SK-N-SH (cell line): ENCODE results near the gene ACACB. TPM values are rescaled to one million over a fixed set of nuclear protein-coding genes. Genes with fewer than 3 reads are reported as not detected.

Experiments
- CTCF ChIA-PET: fragments of 300-600, 350-600 bp; formaldehyde crosslinking; extraction: SDS; loops from one replicate; lab custom pipeline; 2021; lab: Yijun Ruan, JAX
- POLR2A ChIA-PET: fragments of 350-600 bp; sonication (Branson Sonifier 250); formaldehyde crosslinking; extraction: SDS; loops from one replicate; lab custom pipeline; 2020; ENCODE audit warnings: antibody characterized with exemption, inconsistent platforms; lab: Yijun Ruan, JAX
- DNase-seq: peaks from one replicate; pipeline ENCODE4 v3.0.0; 2012
- H2AFZ ChIP-seq: fragments of 200-600 bp; sonication (generic); 2 replicates; pipeline ENCODE4 v1.8.1; 2016; ENCODE audit warnings: antibody characterized with exemption, mild to moderate bottlenecking, low read depth
- H3F3A ChIP-seq: fragments of 200-600 bp; sonication (generic); replicated peaks from 2 replicates; pipeline ENCODE3; 2016; ENCODE audit warnings: antibody characterized with exemption, mild to moderate bottlenecking; ENCODE audit not compliant: insufficient read depth
- H3K27ac ChIP-seq, 2 experiments: fragments of 200-500 bp in 1 of 2; fragments of 200-600 bp in 1 of 2; sonication (Bioruptor generic) in 1 of 2; sonication (generic), shearing (Covaris generic) in 1 of 2; 2 replicates each; pipeline versions ENCODE4 v1.5.1 to v1.6.1; 2014 to 2016; ENCODE audit warnings: low read depth in 2 of 2, inconsistent platforms in 1 of 2, low read length in 1 of 2, mild to moderate bottlenecking in 1 of 2, mixed read lengths in 1 of 2
- H3K27me3 ChIP-seq: fragments of 200-600 bp; sonication (generic), shearing (Covaris generic); 2 replicates; pipeline ENCODE4 v1.6.1; 2016; ENCODE audit warnings: mixed run types; ENCODE audit not compliant: insufficient read depth
- H3K36me3 ChIP-seq, 2 experiments: fragments of 200-500 bp in 1 of 2; fragments of 200-600 bp in 1 of 2; sonication (Bioruptor generic) in 1 of 2; sonication (generic) in 1 of 2; replicated peaks in 1 of 2; 2 replicates each; pipeline versions ENCODE3 to v1.5.1; 2014 to 2016; ENCODE audit warnings: low read length in 1 of 2, mild to moderate bottlenecking in 1 of 2; ENCODE audit not compliant: insufficient read depth in 2 of 2, control insufficient read depth in 1 of 2
- H3K4me1 ChIP-seq, 2 experiments: fragments of 200-500 bp in 1 of 2; fragments of 200-600 bp in 1 of 2; sonication (Bioruptor generic) in 1 of 2; sonication (generic), shearing (Covaris generic) in 1 of 2; 2 replicates each; pipeline versions ENCODE4 v1.5.1 to v1.6.1; 2014 to 2016; ENCODE audit warnings: low read depth in 1 of 2, low read length in 1 of 2, mixed run types in 1 of 2; ENCODE audit not compliant: insufficient read depth in 2 of 2, control insufficient read depth in 1 of 2
- H3K4me2 ChIP-seq: fragments of 200-600 bp; sonication (generic), shearing (Covaris generic); 2 replicates; pipeline ENCODE4 v1.6.1; 2017; ENCODE audit warnings: mixed run types
- H3K4me3 ChIP-seq, 2 experiments: fragments of 200-500 bp in 1 of 2; fragments of 200-600 bp in 1 of 2; sonication (Bioruptor generic) in 1 of 2; sonication (generic), shearing (Covaris generic) in 1 of 2; 2 replicates each; pipeline versions ENCODE4 v1.5.1 to v1.8.1; 2014 to 2016; ENCODE audit warnings: low read depth in 2 of 2, inconsistent platforms in 1 of 2, low read length in 1 of 2, mild to moderate bottlenecking in 1 of 2, mixed read lengths in 1 of 2, moderate library complexity in 1 of 2
- H3K79me2 ChIP-seq: fragments of 200-600 bp; sonication (generic); 2 replicates; pipeline ENCODE4 v1.8.1; 2017; ENCODE audit warnings: mild to moderate bottlenecking; ENCODE audit not compliant: insufficient read depth
- H3K9ac ChIP-seq: fragments of 200-600 bp; sonication (generic); 2 replicates; pipeline ENCODE4 v1.6.1; 2017; ENCODE audit warnings: mixed run types
- H3K9me2 ChIP-seq: fragments of 200-600 bp; sonication (generic); 2 replicates; pipeline ENCODE4 v1.6.1; 2017; ENCODE audit warnings: mixed run types
- H3K9me3 ChIP-seq: fragments of 200-600 bp; sonication (generic); 2 replicates; pipeline ENCODE4 v1.6.1; 2017; ENCODE audit warnings: mixed run types, mild to moderate bottlenecking, moderate library complexity
- H4K20me1 ChIP-seq: fragments of 200-600 bp; sonication (generic); 2 replicates; pipeline ENCODE4 v1.6.1; 2017; ENCODE audit warnings: mild to moderate bottlenecking, mixed run types; ENCODE audit not compliant: insufficient read depth
- EZH2phosphoT487 ChIP-seq: fragments of 200-600 bp; sonication (generic); IDR thresholded peaks from 2 replicates; pipeline ENCODE4 v1.6.1; 2017; ENCODE audit warnings: low read depth, mixed run types, mild to moderate bottlenecking, antibody characterized with exemption, moderate library complexity, borderline replicate concordance
- FOSL2 ChIP-seq: IDR thresholded peaks from 2 replicates; pipeline ENCODE4 v1.4.0; 2012; ENCODE audit warnings: low read depth, mild to moderate bottlenecking, moderate library complexity, borderline replicate concordance
- FOXJ3 ChIP-seq: sonication (generic); formaldehyde crosslinking; IDR thresholded peaks from 2 replicates; pipeline ENCODE4 v1.5.1; 2020; ENCODE audit warnings: mild to moderate bottlenecking, missing genetic modification reagents
- FOXM1 ChIP-seq: IDR thresholded peaks from 2 replicates; pipeline ENCODE4 v1.4.0; 2012; ENCODE audit warnings: low read depth, mild to moderate bottlenecking
- GABPA ChIP-seq: IDR thresholded peaks from 2 replicates; pipeline ENCODE4 v1.4.0; 2012; ENCODE audit warnings: low read depth, mild to moderate bottlenecking
- GATA2 ChIP-seq: sonication (generic); formaldehyde crosslinking; IDR thresholded peaks from 2 replicates; pipeline ENCODE4 v1.5.0; 2020; ENCODE audit warnings: mild to moderate bottlenecking, missing genetic modification reagents
- IRF3 ChIP-seq: fragments of 150-350 bp; IDR thresholded peaks from 2 replicates; pipeline ENCODE4 v1.6.1; 2016; ENCODE audit warnings: mild to moderate bottlenecking, low read depth, low read length
- JUND ChIP-seq: IDR thresholded peaks from 2 replicates; pipeline ENCODE4 v1.4.0; 2012
- MAX ChIP-seq: IDR thresholded peaks from 2 replicates; pipeline ENCODE4 v1.4.0; 2012; ENCODE audit warnings: low read depth
- NFIC ChIP-seq: IDR thresholded peaks from 2 replicates; pipeline ENCODE4 v1.4.0; 2012; ENCODE audit warnings: borderline replicate concordance
- NRF1 ChIP-seq: IDR thresholded peaks from 2 replicates; pipeline ENCODE4 v1.6.1; 2012; ENCODE audit warnings: low read depth, mild to moderate bottlenecking, low read length
- RFX5 ChIP-seq: IDR thresholded peaks from 2 replicates; pipeline ENCODE4 v1.6.1; 2012; ENCODE audit warnings: mild to moderate bottlenecking, improper control_type of control experiment, low read length
- SMC3 ChIP-seq: IDR thresholded peaks from 2 replicates; pipeline ENCODE4 v1.6.1; 2012; ENCODE audit warnings: low read depth, low read length, improper control_type of control experiment
- USF2 ChIP-seq: fragments of 150-350 bp; IDR thresholded peaks from 2 replicates; pipeline ENCODE4 v1.6.1; 2017; ENCODE audit warnings: antibody characterized with exemption, low read length, low read depth, borderline replicate concordance
- YY1 ChIP-seq: IDR thresholded peaks from 2 replicates; pipeline ENCODE4 v1.4.0; 2012; ENCODE audit warnings: low read depth, mild to moderate bottlenecking
- ZBTB33 ChIP-seq: IDR thresholded peaks from 2 replicates; pipeline ENCODE4 v1.4.0; 2012; ENCODE audit warnings: low read depth, borderline replicate concordance
- WGBS: methylation state at CpG from one replicate; pipeline ENCODE4 v1.1.6; 2017; ENCODE audit warnings: low lambda C conversion rate; 5-methylcytosine and 5-hydroxymethylcytosine counted together
- polyA plus RNA-seq, 3 experiments: library from polyadenylated mRNA; depleted of rRNA; stranded (reverse); fragments of >200 nt; gene quantifications; 2 replicates each; pipeline ENCODE4 v1.2.3, GENCODE V29; 2012

Gene ACACB
- polyA plus RNA-seq, 1 of the 3 experiments (the other 2 are of a cell fraction) = 6.1 TPM

GRCh38 chr12:109230193-109230592 lies 113.8 kb downstream of the ACACB start:
- Histone ChIP-seq H3K9me3 (no peaks in the 10 kb centered on the region), H3K4me3 (no peak overlapping the region), H3K9ac (no peak overlapping the region), H3K27ac (no peak overlapping the region), H3F3A (no peaks in the 10 kb centered on the region), H2AFZ (no peak overlapping the region), H3K79me2 (no peaks in the 10 kb centered on the region), H3K4me1 (no peaks in the 10 kb centered on the region), H3K27me3 (no peaks in the 10 kb centered on the region), H3K9me2 (no peaks in the 10 kb centered on the region), H3K36me3 (no peaks in the 10 kb centered on the region), H3K4me2 (no peak overlapping the region), H4K20me1 (no peaks in the 10 kb centered on the region)
- POLR2A ChIA-PET = no interaction called here
- no peak for TF ChIP-seq GABPA
- TF ChIP-seq IRF3 = no peak
- TF ChIP-seq YY1 = no peak
- TF ChIP-seq NFIC = no peak
- TF ChIP-seq EZH2phosphoT487 = no peak
- no peak for TF ChIP-seq JUND
- no peak for TF ChIP-seq FOSL2
- no peak for TF ChIP-seq FOXJ3 (CRISPR knock-in tag)
- no peak for TF ChIP-seq SMC3
- TF ChIP-seq ZBTB33 = no peak
- WGBS = 60% methylated on average over 2 of the region's 2 CpGs
- DNase-seq = no peak
- CTCF ChIA-PET = interaction anchor here (1.8 kb wide), 1 partner anchor 34 kb away, joined by 5 read pairs; no protein-coding TSS in a partner anchor

GRCh38 chr12:109232731-109233130 lies 116.3 kb downstream of the ACACB start:
- Histone ChIP-seq H3K4me1 (no peaks in the 10 kb centered on the region), H3K27me3 (no peaks in the 10 kb centered on the region), H3K79me2 (no peaks in the 10 kb centered on the region), H4K20me1 (no peaks in the 10 kb centered on the region), H3K9me3 (no peaks in the 10 kb centered on the region), H3K36me3 (peaks cover 0 to 2% of the 10 kb centered on the region in 2 experiments), H3K9ac (no peak overlapping the region), H3F3A (no peaks in the 10 kb centered on the region), H3K4me3 (no peak overlapping the region), H2AFZ (no peak overlapping the region), H3K9me2 (no peaks in the 10 kb centered on the region), H3K4me2 (no peak overlapping the region), H3K27ac (no peak overlapping the region)
- CTCF ChIA-PET = interaction anchor here (1.3 kb wide), 1 partner anchor 152 kb away, joined by 4 read pairs; no protein-coding TSS in a partner anchor
- no peak for DNase-seq
- WGBS = 79% methylated on average over 5 of the region's 7 CpGs
- POLR2A ChIA-PET = no interaction called here
- no peak for TF ChIP-seq FOXM1
- no peak for TF ChIP-seq EZH2phosphoT487
- TF ChIP-seq MAX = no peak
- no peak for TF ChIP-seq SMC3
- TF ChIP-seq NRF1 = no peak
- TF ChIP-seq USF2 = no peak
- TF ChIP-seq RFX5 = no peak
- TF ChIP-seq GATA2 (CRISPR knock-in tag) = no peak
